ENCODE data around the gene SELENOM. TPM values are rescaled to one million over a fixed set of nuclear protein-coding genes. Genes with fewer than 3 reads are reported as not detected.

Gene SELENOM
- polyA plus RNA-seq, 1 donor (not counting 4 experiments of a cell fraction or from before 2014, with no cell fraction given), result 9.1 TPM

DNA sequence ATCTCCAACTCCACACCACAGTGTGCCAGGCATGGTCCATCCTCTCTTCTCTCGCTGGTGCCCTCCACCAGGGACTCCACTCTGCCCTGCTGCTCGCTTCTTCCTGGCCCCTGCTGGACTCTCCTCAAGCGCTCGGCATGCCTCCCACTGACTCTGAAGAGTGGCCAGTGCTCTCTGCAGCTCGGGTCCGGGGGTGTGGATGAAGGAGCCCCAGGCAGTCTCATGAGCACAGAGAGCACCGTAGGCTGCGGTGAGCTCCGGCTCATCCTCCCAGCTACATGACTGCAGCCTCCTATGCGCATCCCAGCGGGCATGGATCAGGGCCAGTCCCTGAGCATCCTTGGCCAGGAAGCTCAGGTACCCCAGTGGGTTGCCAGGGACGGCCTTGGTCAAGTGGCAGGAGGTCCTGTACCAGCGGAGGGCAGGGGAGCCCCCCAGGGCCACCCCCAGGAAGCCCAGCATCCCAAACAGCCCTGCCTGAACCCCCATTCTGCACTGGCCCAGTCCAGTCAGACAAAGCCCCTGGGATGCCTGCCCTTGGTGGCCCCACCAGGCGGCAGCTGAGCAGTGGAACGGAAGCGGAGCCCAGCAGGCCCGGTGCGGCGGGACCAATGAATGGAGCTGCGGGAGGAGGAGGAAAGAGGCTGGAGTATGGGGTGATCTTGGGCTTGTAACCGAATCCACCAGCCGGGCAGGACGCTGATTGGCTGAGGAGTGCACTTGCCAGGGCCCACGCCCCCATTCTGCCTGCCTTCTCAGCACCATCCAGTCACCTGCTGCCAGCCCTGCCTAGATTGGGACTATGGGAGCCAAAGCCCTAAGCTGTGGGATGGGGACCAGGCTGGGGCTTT is 32.7 kb upstream of the SELENOM start, which contains the start of gene PLA2G3:
TSS of gene PLA2G3 (minus strand) at position 643 of the 851 bp plus-strand sequence. CDS start at position 489, 154 bp downstream.
- TF ChIP-seq, protein P1, sequence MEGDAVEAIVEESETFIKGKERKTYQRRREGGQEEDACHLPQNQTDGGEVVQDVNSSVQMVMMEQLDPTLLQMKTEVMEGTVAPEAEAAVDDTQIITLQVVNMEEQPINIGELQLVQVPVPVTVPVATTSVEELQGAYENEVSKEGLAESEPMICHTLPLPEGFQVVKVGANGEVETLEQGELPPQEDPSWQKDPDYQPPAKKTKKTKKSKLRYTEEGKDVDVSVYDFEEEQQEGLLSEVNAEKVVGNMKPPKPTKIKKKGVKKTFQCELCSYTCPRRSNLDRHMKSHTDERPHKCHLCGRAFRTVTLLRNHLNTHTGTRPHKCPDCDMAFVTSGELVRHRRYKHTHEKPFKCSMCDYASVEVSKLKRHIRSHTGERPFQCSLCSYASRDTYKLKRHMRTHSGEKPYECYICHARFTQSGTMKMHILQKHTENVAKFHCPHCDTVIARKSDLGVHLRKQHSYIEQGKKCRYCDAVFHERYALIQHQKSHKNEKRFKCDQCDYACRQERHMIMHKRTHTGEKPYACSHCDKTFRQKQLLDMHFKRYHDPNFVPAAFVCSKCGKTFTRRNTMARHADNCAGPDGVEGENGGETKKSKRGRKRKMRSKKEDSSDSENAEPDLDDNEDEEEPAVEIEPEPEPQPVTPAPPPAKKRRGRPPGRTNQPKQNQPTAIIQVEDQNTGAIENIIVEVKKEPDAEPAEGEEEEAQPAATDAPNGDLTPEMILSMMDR (optimal IDR thresholded peaks at IDR 0.05 in 1 of 3, IDR thresholded peaks at IDR 0.05 in 1 of 3, conservative IDR thresholded peaks at IDR 0.05 in 1 of 3; ENCODE audit: extremely low read depth in 1 of 3, insufficient read depth in 2 of 3, low read length in 3 of 3), result no peak
- TF ChIP-seq EZH2 (IDR thresholded peaks at IDR 0.05; ENCODE audit: low read length), result no peak
- FAIRE-seq (no peak), DNase-seq (ENCODE audit: low read depth, low spot score) (no peak)
- Histone ChIP-seq H3K4me3 (ENCODE audit: control insufficient read depth in 2 of 3, extremely low read depth in 1 of 3, insufficient read depth in 2 of 3, low read depth in 1 of 3, low read length in 3 of 3) (no peak within 1 kb of the TSS), H3K36me3 (ENCODE audit: control insufficient read depth in 2 of 2, extremely low read depth in 1 of 2, insufficient read depth in 2 of 2, low read length in 2 of 2) (no peaks in the 10 kb centered on the region), H3K4me1 (ENCODE audit: control insufficient read depth, extremely low read depth, insufficient read depth, low read length) (peaks cover 21% of the 10 kb centered on the region), H4K20me1 (ENCODE audit: control insufficient read depth, extremely low read depth, insufficient read depth, low read length) (no peaks in the 10 kb centered on the region), H3K4me2 (ENCODE audit: control insufficient read depth, extremely low read depth, insufficient read depth, low read depth, low read length) (no peak within 1 kb of the TSS), H3K79me2 (ENCODE audit: control insufficient read depth, insufficient read depth, low read length) (no peaks in the 10 kb centered on the region), H3K27ac (ENCODE audit: control insufficient read depth, insufficient read depth, low read length) (no peak within 1 kb of the TSS), H3K9me3 (ENCODE audit: control insufficient read depth, low read depth, low read length) (no peaks in the 10 kb centered on the region), H3K27me3 (ENCODE audit: control insufficient read depth, extremely low read depth, insufficient read depth, low read length) (peaks cover 4% of the 10 kb centered on the region), H3K9me1 (ENCODE audit: control insufficient read depth, extremely low read depth, insufficient read depth, low read length) (no peaks in the 10 kb centered on the region), H2AFZ (ENCODE audit: control insufficient read depth, low read length) (no peak within 1 kb of the TSS), H3K9ac (ENCODE audit: control insufficient read depth, extremely low read depth, insufficient read depth, low read length) (no peak within 1 kb of the TSS)
- dilution Hi-C loops (cut with MboI; ENCODE audit: extremely low pct_ligation_motif_present, low sequenced_read_pairs), result no loop called here

DNA sequence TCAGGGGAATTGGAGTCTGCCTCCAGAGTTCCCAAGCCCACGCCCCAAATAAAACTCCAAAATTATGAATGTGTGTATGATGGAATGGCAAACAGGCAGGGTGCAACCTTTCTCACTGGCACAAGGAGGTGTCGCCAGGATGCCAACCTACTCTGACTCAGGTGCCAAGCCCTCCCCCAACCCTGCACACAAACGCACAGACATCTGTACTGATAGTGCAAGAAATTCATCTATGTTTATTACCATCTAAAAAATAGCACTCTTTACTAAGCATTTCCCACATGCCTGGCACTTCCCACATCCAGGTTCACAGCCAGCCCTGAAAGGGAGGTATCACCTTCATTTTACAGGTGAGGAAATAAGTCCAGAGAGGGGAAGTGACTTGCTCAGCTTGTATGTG is 31.7 kb upstream of the SELENOM start:
- DNase-seq (ENCODE audit: low read depth, low spot score) (no peak), FAIRE-seq (no peak)
- Histone ChIP-seq H3K4me2 (ENCODE audit: control insufficient read depth, extremely low read depth, insufficient read depth, low read depth, low read length) (no peak overlapping the region), H3K9ac (ENCODE audit: control insufficient read depth, extremely low read depth, insufficient read depth, low read length) (no peak overlapping the region), H3K4me3 (ENCODE audit: control insufficient read depth in 2 of 3, extremely low read depth in 1 of 3, insufficient read depth in 2 of 3, low read depth in 1 of 3, low read length in 3 of 3) (no peak overlapping the region), H4K20me1 (ENCODE audit: control insufficient read depth, extremely low read depth, insufficient read depth, low read length) (no peaks in the 10 kb centered on the region), H3K4me1 (ENCODE audit: control insufficient read depth, extremely low read depth, insufficient read depth, low read length) (peaks cover 19% of the 10 kb centered on the region), H3K27ac (ENCODE audit: control insufficient read depth, insufficient read depth, low read length) (no peak overlapping the region), H3K9me1 (ENCODE audit: control insufficient read depth, extremely low read depth, insufficient read depth, low read length) (no peaks in the 10 kb centered on the region), H3K9me3 (ENCODE audit: control insufficient read depth, low read depth, low read length) (no peaks in the 10 kb centered on the region), H3K27me3 (ENCODE audit: control insufficient read depth, extremely low read depth, insufficient read depth, low read length) (peaks cover 4% of the 10 kb centered on the region), H3K79me2 (ENCODE audit: control insufficient read depth, insufficient read depth, low read length) (no peaks in the 10 kb centered on the region), H2AFZ (ENCODE audit: control insufficient read depth, low read length) (no peak overlapping the region), H3K36me3 (ENCODE audit: control insufficient read depth in 2 of 2, extremely low read depth in 1 of 2, insufficient read depth in 2 of 2, low read length in 2 of 2) (no peaks in the 10 kb centered on the region)
- no peak for TF ChIP-seq EZH2 (IDR thresholded peaks at IDR 0.05; ENCODE audit: low read length)
- TF ChIP-seq, protein P1 (optimal IDR thresholded peaks at IDR 0.05 in 1 of 3, IDR thresholded peaks at IDR 0.05 in 1 of 3, conservative IDR thresholded peaks at IDR 0.05 in 1 of 3; ENCODE audit: extremely low read depth in 1 of 3, insufficient read depth in 2 of 3, low read length in 3 of 3), result no peak
- dilution Hi-C loops (cut with MboI; ENCODE audit: extremely low pct_ligation_motif_present, low sequenced_read_pairs), result no loop called here

All from keratinocyte (primary cell).